ENCODE results near the gene PTPRA.

GRCh38 chr20:2825761-2826160 lies 47.5 kb upstream of the PTPRA start:
- TF ChIP-seq CTCF (IDR thresholded peaks at IDR 0.05; ENCODE audit: poor library complexity) (no peak), EZH2 (IDR thresholded peaks at IDR 0.05; ENCODE audit: borderline replicate concordance) (no peak), EZH2phosphoT487 (IDR thresholded peaks at IDR 0.05; ENCODE audit: low read depth, severe bottlenecking, unreplicated experiment) (no peak)

Data from hepatocyte (in vitro differentiated cells).